NOMO-1 treated with DMSO at 0.1 percent for 48 hours (cell line): ENCODE data around the gene MANSC1.
"Not testable (repeated sequence)": the region's sequence is repeated elsewhere in the genome, so short reads cannot be mapped to it uniquely, and the experiment has no call there.

Experiments used
- DNase-seq: peaks from one replicate; lab custom pipeline; 2025; ENCODE audit not compliant: unreplicated experiment; lab: John Stamatoyannopoulos, UW

Gene MANSC1

DNA sequence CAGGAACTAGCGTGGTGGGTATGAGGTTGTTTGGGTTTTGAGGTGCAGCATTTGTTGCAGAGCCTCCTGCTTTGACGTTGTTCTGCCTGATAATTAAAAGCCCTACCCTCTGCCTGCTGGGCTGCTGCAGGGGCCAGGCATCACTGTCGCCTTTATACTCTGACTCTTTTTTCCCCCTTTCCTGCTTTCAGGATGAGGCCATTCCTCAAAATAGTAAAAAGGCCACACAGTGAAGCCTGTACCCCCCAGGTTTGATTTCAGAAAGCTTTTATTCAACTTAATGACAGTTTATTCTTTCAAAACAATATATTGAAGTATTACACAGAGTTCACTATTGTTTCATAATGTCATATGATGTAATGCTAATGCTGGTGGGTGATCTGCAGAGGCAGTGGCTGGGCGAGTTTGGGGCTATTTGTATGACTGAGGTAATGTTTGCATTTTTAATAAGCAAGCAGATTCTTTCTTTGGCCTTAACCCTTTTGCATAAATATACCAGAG, 15.9 kb upstream of the MANSC1 start:
- DNase-seq, result no peak

DNA sequence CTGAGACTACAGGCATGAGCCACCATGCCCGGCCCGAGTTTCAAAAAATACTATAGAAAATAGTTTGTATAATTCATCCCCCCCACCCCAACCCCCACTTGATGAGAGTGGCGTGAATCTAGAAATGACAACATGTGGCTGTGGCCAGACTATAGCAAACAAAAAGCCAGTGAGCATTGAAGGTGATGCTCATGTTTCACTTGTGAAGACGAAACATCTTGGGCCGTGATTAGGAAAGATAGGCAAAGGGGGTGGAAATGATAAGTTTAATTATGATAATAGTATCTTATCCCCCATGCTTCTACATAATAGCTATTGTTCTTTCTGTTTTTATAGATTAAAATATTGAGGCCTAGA, 15.4 kb upstream of the MANSC1 start:
- no peak for DNase-seq

DNA sequence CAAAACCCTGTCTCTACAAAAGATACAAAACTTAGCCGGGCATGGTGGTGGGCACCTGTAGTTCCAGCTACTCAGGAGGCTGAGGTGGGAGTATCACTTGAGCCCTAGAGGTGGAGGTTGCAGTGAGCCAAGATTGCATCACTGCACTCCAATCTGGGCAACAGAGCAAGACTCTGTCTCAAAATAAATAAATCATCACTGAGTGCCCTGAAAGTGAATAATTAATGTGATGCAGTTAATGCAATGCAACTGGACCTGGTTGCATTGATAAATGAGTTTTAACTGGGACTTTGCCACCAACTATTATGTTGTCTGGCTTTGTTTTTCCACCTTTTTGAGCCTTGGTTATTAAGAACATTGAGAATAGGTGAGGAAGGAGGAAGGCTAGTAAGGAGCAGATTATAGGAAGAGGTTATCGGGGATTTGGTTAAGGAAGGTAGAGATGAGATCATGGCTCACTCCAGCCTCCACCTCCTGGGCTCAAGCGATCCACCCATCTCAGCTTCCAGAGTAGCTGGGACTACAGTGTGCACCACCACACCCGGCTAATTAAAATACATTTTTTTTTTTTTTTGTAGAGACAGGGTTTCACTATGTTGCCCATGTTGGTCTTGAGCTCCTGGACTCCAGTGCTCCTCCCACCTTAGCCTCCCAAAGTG, 14.9 kb upstream of the MANSC1 start:
- no peak for DNase-seq

DNA sequence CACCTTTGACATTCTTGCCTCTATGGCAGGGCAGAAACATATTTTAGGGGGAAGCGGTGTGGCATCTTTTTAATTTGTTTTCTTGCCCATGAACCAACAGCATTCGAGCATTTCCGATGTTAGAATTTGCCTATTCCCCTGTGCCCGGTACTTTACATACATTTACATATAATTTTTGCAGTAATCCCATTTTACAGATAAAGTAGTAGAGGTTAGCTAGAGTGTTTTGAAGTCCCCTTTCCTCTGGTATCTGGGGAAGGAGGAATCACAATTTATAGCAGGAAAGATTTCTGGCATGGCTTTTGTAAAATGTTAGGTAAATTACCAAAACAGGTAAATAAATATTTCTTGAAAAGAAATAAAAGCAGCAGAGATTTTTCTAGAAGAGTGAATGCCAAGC, 8.5 kb upstream of the MANSC1 start:
- no peak for DNase-seq

DNA sequence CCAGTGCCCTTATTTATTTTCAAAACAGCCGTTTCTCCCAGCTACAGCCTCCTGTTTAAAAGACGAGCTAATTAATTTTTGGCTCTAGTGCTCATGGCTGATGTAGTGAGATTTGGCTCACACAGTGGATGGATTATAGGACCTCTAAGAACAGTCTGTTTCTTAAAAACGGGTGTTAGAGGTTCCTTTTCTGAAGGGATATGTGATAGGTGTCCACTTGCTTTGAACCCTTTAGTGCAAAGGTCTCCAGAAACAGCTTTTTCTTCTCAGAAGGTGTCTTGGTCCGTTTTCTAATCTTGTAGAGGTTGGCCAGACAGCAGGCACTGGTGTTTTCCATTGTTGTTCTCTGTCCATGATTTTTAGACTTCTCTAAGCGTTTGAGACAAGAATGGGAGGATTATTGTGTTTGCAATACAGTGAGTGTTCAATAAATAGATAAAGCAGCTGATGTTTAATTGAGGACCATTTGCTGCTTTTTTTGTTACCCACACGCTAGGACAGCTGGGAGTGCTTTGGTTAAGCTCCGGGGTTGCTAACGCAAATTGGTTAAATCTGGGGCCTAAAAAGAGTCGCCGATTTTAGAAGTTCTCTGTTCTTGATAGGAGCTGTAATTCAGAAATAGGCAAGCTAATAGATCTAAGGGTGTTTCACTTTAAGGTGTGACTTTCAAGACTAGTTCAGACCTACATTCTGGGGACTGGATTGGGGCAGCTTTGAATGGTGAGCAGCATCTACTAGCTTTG, 7.8 kb upstream of the MANSC1 start:
- DNase-seq, result peak; percentile 33

DNA sequence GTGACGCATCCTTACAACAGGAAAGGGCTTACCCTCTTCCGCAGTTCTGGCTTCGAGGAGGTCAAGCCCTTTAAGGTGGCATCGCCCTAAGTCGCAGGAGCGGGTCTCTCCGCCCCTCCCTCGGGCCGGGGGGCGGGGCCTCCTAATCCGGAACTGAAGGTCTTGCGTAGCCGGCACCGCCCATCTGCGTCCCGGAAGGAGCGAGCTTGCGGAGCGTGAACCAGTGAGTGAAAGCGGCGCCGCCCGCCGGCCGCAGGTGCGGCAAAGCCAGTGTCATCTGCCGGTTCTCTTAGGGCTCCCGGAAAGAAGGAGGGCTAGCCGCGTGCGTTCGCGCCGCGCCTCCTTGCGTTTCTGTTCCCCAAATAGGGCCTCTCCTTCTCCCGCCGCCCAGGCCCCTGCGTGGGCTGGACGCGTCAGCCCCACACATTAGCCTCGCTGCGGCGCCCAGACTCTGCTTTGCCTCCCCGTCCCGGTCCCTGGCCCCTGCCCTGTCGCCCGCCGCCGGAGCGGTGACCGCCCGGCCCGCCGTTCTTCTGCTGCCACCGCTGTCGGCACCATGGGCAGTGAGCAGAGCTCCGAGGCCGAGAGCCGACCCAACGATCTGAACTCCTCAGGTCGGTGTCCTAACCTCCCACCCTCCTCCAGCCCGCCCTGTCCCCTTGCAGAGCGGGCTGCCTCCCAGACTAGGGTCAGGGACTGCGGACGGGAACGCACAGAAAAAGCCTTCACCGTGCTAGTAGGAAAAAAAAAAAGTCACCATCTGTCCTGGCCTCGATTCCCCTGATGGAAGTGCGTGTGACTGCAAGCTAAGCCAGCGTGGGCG, 7.1 kb upstream of the MANSC1 start, which contains the start of gene BORCS5:
Gene BORCS5 (plus strand): TSS at position 183 of the 823 bp plus-strand sequence. CDS start 374 bp downstream, at position 557.
- peak; percentile 96 for DNase-seq

DNA sequence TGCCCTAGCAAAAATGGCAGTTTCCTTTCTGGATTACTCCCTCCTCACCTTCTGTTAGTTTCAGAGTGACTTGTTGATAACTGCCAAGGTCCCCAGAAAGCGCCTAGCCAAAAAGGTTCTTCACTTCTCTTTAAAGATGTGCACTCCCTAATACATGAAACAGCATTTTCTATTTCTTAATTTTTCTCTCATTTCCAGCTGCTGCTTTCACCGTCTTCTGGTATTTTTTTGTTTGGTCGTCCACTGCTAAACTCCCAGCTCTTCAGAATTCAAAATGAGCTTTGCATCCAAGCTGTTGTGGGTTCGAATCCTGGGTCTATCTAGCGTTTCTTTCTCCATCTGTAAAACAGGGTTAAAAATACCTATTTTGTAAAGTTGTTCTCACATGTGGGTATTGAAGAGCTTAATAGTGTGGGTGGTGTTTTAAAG, 6.4 kb upstream of the MANSC1 start:
- DNase-seq, result no peak

DNA sequence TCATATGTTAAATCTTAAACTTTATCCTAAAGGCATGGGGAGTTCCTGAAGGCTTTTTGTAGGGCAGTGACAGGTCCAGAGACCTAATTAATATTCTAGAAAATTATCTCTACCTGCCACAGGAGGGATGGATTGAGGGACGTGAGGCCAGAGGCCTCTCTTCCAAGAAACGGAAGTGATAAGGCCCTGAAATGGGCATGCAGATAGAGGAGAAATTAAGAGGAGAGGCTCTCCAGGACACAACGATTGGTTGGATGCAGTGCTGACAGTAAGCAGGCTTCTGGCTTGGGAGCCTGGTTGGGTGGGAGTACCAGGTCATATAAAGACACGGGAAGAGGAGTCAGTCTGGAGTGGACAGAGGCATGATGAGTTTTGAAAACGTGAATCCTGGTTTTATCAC, 3.8 kb upstream of the MANSC1 start:
- no peak for DNase-seq

DNA sequence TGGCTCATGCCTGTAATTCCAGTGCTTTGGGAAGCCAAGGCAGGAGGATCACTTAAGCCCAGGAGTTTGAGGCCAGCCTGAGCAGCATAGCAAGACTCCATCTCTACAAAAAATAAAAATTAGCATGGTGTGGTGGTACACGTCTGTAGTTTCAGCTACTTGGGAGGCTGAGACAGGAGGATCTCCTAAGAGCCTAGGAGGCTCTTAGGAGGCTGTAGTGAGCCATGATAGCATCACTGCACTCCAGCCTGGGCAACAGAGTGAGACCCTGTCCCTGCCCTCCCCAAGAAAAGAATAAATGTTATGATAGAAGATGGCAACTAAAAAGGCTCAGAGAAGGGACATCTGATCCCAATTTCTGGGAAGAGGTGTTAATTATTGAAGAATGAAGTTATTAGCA, 3.2 kb upstream of the MANSC1 start:
- DNase-seq, result no peak

DNA sequence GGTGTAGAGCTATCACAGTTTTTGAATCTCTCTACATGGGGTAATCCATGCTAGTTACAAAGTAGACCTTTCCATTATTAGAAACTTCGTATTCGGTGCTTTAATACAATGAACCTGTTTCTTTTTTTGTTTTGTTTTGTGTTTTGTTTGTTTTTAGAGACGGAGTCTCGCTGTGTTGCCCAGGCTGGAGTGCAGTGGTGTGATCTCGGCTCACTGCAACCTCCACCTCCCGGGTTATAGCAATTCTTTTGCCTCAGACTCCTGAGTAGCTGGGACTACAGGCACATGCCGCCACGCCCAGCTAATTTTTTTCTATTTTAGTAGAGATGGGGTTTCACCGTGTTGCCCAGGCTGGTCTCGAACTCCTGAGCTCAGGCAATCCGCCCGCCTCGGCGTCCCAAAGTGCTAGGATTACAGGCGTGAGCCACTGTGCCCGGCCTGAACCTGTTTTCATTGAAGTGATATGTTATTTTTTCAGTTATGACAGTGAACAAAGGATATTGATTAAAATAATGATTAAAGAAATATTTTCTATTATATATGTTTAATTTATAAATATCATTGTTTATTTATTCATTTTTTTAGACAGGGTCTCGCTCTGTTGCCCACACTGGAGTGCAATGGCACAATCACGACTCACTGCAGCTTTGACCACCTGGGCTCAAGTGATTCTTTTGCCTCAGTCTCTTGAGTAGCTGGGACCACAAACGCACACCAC, 1.6 kb upstream of the MANSC1 start:
- DNase-seq, result not testable (repeated sequence)

DNA sequence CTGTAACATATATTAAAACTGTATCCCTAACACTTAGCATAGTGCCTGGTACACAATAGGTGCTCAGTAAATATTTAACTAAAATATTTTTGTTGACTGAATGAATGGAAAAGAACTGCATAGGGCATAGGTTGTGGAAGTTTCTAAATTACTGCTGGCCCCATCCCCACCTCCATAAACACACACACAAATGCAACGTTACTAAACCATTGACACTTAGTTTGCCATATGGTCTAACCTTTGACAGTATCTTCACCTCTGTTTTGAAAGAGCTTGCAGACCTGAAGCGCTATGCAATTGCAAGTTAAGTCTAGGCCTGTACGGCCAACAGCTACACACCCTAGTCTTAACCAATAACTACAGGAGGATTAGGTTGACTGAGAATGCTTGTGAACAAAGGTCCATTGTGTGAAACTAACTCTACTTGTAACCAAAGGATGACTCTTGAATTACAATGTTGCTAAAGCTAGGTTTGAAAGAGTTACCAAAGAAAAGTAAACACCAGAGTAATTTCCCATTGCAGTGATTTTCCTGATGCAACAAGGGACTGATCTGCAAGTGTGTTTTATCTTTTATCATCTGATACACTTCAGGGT, 924 bp upstream of the MANSC1 start:
- DNase-seq, result no peak

DNA sequence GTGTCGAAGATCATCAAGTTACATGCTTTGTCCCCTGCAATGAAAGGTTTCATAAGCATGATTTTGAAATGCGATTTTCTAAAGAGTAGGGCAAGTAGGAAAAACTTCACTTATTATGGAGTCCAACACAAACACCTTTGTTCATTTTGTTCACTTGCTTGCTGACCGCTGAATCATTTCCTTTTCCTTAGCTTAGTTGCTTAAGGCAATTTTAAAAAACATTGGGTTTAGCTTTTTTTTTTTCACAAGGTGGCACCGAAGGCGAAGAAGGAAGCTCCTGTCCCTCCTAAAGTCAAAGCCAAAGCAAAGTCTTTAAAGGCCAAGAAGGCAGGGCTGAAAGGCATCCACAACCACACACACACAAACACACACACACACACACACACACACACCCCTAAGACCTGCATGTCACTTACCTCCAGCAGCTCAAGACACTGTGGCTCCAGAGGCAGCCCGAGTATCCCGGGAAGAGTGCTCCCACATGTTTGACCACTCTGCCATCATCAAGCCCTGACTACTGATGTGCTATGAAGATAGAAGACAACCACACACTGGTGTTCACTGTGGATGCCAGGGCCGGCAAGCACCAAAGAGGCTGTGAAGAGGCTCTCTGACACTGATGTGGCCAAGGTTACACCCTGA, 11.4 kb downstream of the MANSC1 start:
- peak; percentile 50 for DNase-seq

DNA sequence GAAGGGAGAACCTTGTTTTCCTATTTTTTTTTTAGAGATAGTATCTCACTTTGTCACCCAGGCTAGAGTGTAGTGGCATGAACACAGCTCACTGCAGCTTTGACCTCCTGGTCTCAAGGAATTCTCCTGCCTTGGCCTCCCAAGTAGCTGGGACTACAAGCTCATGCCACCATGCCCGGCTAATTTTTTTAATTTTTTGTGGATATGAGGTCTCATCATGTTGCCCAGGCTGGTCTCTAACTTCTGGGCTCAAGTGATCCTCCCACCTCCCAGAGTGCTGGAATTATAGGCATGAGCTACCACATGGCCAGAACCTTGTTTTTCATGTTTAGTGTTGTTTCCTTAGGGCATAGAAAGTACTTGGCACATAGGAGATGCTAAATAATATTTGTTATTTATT, 13.5 kb downstream of the MANSC1 start:
- DNase-seq, result no peak

DNA sequence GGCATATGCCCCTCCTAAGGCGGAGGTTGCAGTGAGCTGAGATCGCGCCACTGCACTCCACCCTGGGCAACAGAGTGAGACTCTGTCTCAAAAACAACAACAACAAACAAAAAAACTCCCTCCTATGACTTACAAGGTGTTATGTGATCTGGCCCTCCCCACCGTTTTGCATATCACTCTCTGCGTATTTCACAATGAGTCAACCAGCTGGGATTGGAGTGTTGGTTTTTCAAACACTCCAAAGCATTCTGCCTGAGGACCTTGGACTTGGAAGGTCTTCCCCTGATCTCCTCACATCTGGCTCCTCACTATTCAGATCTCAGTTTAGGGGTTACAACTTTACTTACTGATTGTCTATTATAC, 14.0 kb downstream of the MANSC1 start:
- DNase-seq, result no peak

DNA sequence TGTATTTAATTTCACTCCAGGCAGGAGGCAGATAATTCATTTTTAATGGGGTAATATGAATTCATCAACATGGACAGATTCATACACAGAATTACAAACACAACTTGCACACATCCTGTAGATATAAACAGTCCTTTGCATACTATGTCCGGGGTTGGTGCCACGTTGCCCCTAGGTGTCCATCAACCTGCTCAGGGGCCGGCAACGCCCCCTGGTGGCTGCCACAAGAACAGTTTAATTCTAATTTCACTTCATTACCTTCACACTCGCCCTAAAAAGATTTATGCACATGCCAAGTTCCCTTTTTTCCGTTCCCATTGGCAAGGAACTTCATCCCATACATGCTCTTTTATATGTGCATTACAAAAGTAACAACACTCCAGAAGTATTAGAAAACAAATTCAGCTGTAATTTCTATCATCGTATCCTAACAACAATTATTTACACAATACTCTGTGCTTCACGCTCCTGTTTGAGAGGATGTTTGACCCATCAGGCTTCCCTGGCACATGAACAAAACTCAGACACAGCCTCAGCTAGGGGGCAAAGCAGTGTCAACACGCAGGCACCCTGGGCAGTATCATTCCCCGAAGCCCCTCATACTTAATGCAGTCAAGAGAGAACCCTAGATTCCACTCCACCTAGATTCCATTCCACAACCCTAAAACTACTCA, 15.5 kb downstream of the MANSC1 start:
- peak; percentile 56 for DNase-seq

DNA sequence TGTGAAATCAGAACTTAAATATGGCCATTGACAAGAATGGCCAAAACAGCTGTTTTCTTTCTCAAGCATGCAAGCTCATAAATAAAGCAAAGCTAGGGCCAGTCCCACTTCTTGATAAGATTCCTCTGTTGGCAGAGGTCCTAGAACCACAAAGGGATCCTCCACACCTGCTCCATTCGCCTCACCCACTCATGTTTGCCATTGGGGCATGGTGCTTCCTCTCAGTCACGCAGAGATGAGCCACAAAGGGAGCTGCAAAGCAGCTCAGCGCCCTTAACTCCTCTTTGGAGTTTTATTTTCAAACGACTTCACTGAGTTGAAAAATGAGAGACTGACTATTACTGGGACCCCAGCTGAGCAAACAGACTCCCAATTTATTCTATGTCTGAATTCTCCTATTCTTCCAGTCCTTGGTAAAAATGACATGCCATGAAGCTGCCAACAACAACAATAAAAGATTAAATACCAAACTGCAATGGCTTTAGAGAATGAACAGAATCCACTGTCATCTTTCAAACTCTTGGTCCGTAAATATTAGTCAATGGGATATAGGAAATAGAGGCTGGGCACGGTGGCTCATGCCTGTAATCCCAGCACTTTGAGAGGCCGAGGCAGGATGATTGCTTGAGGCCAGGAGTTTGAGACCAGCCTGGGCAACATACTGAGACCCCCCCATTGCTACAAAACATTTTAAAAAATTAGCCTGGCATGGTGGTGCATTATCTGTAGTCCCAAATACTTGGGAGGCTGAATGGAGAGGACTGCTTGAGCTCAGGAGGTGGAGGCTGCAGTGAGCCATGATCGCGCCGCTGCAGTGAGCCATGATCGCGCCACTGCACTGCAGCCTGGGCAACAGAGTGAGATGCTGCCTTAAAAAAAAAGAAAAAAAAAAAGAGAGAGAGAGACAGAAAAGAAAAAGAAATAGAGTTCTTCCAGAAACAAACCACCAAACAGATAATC, 16.4 kb downstream of the MANSC1 start:
- DNase-seq, result no peak

DNA sequence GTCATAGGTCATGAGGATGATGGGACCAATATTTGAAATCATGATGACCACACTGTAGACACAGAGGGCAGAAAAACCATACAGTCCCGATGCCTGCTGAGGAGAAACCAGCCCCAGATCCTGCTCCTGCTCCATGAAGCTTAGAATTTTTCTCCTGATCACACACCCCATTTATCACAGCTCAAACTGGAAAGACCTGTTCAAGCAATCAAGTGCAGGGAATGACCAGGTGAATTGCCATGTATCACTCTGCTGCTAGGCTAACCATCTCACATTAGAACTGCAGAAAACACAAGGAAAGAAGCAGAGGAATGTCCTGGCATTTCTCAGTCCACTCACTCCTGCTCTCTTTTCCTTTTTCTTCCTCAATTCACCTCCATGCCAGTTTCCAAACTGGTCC, 18.1 kb downstream of the MANSC1 start:
- DNase-seq, result no peak

DNA sequence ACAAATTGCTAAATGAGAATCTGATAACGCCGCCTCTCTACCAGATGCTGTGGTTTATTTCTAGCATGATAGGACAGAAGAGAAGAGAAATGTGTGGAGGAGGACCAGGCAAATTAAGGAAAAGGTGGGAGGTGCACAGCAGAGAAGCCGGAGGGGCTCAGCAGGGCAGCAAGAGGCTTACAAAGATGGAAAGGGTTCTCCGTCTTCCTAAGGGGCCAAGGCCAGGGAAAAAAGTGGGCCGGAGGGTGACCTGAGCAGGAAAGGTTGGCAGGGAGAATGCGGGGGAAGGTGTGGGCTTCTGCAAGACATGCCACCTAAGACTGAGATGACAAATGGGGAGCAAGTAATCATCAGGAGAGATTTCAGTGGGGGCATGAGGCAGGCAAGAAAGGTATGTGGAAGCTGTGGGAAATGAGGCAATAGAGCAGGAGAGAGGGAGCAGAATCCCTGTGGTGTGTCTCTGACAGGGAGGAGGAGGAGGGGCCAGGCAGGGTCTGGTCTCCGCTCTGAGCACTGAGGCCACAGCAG, 18.7 kb downstream of the MANSC1 start:
- DNase-seq, result no peak
